CD4-positive, alpha-beta T cell treated with Interleukin-4 for 1 hour (primary cell): ENCODE data around the gene ZNF213.
"Not testable (repeated sequence)": the region's sequence is repeated elsewhere in the genome, so short reads cannot be mapped to it uniquely, and the experiment has no call there.

Source experiments
- DNase-seq, 2 donors: peaks; one replicate each; pipeline ENCODE4 v3.0.0-alpha.2; 2020 to 2022

The ZNF213 gene

DNA sequence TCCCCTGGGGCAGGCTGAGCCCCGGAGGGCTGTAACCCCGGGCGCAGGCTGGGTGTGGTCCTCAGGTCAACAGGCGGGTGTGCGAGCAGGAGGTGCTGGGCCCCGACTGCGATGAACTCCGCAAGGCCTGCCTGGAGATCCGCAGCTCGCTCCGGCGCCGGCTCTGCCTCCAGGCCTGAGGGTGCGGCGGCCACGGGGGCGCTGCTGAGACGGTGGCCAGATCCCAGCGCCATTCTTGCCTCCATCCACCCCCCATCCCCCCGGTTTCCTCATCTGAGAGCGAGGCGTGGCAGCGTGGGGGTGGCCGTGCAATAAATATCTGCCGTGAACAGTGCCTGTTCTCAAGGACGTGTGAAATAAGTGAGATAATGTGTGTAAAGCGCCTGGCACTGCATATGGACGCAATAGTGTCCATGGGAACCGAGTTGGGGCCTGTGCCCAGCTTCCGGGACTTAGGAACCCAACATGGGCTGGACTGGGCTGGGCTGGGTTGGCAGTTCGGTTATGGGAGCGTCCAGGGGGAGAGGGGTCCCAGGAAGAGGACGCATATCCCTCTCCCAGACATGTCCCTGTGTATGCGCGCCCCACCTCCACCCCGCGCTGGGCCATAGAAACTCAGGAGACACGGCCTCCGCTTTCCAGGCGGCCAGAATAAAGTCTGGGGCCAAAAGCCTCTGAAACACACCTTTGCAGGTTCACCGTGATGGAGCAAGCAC lies 15.0 kb downstream of the ZNF213 start:
- peak; percentile 54 to 56 for DNase-seq

DNA sequence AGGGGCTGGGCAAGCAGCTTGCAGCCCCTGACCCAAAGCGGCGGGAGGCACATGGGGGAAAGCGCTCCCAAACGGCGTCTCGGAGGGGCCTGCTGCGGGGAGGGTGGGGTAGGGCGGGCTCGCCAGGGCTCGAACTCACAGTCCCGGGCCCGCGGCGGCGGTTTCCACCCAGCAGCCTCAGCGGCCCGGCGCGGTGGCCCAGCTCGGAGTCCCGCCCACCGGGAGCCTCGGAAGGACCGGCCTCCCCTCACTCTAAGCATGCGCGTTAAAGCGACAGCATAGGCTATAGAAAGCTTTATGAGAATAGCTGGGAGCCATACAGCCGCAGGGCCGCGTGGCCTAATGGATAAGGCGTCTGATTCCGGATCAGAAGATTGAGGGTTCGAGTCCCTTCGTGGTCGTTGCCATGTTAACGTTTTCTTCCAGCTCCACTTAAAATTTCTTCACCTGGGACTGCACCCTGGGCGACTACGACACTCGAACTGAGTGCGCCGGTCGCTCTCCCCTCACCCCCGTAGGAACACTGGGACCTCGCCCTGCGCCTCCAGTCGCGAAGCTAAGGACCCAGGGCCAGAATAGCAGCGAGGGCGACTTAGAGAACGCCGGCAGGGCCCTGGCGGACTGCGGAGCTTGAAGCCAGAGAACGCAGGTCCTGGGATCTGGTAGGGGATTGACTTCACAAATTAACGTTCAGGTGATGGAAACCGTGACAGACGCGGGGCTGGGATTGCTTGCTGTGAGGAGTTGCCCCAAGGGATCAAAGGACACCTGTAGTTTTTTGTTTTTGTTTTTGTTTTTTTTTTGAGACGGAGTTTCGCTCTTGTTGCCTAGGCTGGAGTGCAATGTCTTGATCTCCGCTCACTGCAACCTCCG lies 15.8 kb downstream of the ZNF213 start:
- DNase-seq: peak; percentile 97 to 99

DNA sequence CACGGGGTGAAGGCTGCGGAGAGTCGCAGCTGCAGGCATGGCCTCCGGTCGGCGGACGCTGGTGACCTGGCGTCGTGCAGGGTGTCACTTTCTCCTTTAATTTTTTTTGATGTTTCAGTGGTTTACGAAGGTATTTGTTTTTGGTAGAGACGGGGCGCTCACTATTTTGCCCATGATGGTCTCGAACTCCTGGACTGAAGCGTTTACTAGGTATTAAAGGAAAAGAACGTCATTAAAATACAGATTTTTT lies 17.1 kb downstream of the ZNF213 start:
- DNase-seq: peak in 1 of 2 donors; percentile 63

DNA sequence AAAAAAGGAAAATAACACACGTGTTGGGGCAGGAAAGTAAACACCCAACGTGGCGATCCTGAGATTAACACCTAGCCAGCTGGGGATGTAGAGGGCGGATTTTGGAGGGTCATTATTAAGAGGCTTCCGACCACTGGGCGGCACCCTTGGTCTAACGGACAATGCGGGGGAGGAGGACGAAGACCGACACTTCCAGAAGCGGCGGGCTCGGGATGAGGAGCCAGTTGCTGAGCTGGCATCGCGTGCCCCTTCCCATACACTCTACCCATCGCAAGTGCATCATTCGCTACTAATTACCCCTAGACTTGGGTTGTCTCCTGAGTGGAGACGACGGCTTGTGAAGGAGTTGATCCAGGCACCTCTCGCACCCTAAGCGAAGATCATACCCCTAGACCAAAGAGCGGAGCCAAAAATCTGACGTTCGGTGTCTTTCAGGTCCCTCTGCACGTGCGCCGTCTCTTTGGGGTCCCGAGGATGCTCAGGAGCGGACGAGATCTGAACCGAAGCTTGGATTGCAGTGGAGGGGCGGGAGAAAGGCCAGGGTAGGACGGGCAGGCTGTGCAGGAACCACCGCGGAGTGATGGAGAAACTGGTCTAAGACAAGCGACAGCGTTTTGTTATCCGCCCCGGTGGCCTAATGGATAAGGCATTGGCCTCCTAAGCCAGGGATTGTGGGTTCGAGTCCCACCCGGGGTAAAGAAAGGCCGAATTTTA lies 17.6 kb downstream of the ZNF213 start:
- peak; percentile 86 to 88 for DNase-seq

DNA sequence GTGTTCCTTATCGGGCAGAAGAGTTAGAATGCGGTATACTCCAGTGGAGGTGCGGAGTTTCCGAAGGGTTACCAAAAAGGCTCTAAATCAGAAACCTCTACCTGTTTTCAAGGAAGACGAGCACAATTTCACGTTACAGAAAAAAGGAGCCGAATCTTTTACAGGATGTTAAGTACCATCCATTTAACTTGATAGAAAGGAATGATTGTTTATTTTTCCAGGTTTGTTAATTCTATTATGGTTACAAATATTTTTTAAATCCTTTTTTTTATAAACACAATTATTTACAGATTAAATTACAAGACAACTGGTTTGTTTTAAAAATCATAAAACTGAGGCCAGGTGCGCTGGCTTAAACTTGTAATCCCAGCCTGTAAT lies 18.2 kb downstream of the ZNF213 start:
- no peak for DNase-seq

- no peak for DNase-seq
Measured at GRCh38 chr16:3155181-3155580, 20.4 kb downstream of the ZNF213 start.

- no peak for DNase-seq
Measured at GRCh38 chr16:3155972-3156371, 21.1 kb downstream of the ZNF213 start.

DNA sequence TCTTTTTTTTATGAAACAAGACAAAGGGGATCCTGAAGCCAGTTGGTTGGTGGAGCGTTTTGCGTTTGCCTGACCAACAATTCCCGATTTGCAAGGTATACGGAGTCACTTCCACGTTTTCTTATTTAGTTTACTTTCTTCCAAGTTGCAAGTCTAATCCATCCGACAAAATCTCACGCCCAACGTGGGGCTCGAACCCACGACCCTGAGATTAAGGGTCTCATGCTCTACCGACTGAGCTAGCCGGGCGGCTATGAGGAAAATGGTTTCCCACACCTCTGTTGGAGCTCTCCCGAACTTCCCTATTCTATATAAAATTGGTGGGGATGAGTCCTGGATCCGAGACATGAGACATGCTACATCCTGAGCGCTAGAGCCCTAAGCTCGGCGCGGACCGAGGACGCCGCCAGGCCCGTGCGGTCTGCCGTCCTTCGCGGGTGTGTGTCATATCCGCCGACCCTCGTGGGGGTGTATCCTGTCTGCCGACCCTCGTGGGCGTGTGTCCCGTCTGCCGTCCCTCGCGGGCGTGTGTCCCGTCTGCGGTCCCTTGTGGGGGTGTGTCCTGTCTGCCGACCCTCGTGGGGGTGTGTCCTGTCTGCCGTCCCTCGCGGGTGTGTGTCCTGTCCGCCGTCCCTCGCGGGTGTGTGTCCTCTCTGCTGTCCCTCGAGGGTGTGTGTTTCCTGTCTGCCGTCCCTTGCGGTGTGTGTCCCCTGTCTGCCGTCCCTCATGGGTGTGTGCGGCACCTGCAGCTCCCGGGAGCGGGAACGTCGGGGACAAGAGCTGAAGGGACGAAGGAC lies 22.6 kb downstream of the ZNF213 start:
- peak; percentile 70 to 79 for DNase-seq

DNA sequence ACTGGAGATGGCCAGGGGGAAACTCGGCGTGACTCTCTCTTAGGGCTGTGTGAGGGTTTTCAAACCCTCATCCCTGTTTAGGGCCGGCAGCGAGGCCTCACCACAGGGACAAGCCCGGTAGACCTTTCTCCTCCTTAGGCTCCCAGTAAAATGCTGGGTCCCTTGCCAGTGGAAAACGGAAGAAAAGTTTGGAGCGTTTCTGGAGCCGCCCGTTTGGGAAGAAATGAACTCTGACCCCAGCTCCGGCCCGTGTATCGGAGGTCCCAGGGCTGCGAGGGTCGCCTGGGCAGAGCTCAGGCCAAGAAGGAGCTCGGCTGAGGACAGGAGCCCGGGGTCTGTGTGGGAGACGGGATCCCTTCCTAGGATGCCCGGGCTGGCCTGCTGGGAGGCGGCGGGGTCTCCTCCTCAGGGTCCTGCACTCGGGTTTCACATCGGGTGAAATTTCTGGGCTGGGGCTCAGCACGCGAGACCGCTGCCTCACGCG lies 23.2 kb downstream of the ZNF213 start:
- no peak for DNase-seq

DNA sequence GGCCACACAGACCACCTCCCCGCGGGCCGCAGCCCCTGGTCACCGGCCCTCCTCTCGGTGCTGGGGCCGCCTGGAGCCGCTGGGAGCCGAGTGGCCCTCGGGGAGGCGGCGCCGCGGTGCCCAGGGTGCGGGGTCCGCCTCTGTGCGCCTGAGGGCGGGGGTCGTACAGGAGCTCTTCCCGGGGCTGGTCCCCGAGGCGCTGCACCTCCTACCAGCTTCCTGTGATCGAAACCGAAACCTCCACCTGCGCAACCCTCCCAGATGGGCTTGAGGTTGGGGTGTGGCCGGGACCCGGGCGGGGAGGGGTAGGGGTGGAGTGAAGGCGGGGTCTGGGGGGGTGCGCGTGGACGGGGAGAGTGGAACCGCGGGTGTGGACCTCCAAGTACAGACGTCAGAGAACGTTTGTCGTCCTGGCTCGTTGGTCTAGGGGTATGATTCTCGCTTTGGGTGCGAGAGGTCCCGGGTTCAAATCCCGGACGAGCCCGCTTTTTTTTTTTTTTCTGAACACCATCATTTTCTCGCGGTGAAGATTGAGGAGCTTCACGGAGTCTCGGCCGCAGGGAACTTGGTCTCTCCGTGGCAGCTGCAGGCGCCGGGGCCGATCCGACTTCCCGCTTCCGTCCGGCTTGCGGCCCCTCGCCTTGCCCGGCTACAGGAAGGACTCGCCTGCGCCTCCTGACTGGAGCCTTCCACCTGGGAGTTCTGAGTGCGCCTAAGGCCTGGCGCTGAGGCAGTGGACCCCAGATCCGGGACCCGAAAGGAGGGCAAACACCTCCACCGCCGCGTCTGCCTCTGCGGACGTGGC lies 23.9 kb downstream of the ZNF213 start:
- peak; percentile 92 to 97 for DNase-seq

DNA sequence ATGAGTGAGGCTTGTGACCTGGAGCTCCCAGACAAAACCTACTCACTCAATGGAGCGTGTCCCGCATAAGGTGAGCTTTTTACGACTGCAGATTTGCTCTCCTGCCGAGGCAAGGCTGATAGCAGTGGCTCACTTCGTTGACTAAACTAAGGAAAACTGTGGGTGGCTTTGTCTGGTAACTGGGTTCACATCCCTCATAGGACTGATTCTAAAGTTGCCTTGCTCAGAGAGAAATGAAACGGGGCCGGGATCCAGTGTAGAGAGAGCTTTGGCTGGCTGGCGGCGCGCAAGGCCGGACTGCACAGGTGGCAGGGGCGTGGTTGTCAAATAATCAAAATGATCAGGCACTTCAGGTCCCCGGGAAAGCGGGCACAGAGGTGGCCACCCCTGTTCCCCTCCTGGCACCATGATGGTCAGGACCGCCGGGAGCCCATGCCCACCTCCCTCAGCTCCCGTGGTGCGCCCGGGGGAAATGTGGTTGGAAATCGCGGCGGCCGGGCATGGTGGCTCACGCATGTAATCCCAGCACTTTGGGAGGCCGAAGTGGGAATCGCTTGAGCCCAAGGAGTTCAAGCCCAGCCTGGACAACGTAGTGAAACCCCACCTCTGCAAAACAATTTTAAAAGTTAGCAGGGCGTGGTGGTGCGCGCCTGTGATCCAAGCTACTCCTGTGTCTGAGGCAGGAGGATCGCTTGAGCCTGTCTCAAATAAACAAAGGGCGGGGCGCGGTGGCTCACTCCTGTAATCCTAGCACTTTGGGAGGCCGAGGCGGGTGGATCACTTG lies 26.6 kb downstream of the ZNF213 start:
- DNase-seq: no peak

DNA sequence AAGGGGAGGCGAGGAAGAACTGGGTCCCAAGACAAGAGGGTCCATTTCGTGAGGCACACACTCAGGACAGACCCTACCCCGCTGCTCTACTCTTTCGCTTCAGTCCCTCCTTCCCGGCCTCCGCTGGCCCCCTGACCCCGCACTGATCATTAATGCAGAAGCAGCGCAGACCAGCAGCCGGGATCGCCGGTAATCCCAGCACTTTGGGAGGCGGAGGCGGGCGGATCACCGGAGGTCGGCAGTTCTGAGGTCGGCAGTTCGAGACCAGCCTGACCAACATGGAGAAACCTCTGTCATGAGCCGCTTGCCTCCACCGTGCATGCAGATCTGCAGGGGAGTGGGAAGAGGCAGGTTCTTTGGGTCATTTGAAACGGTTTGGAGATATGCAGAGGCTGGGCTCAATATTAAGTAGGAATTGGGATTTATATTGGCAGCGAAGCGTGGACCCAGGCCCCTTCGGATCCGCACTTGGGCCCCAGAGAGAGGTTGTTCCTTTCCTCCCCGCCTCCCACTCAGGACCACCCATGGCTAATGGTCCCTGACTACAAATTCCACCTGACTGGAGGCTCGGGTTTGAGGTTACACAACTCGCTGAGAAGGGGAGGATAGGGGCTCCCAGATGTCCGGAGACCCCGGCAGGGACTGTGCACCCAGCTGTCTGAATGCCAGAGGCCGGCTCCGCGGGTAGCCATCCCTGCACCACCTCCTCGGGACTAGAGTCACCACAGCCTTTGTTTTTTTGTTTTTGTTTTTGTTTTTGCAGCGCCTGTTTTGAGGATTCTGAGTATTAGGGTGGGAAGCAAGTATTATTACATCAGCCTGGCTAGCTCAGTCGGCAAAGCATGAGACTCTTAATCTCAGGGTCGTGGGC lies 29.5 kb downstream of the ZNF213 start:
- no peak for DNase-seq

DNA sequence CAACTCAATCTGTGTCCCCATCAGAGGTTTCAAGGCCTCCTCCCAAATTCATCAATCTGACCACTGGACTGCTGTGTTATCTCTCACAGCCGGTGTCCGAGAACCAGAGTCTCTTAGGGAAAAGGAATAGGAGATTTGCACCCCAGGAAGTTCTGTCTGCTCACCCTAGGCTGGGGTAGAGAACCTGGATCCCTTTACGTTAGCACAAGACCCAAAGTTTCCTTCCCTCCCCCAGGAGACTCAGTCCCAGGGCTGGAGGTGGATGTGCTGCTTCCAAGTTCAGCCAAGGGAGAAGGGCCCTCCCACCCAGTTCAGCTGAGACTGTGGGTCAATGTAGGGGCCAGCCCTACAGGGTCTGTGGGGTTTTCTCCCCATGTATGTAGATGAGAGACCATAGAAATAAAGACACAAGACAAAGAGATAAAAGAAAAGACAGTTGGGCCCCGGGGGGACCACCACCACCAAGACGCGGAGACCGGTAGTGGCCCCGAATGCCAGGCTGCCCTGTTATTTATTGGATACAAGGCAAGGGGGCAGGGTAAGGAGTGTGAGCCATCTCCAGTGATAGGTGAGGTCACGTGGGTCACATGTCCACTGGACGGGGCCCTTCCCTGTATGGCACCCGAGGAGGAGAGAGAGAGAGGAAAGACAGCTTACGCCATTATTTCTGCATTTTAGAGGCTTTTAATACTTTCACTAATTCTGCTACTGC lies 30.4 kb downstream of the ZNF213 start:
- no peak for DNase-seq

DNA sequence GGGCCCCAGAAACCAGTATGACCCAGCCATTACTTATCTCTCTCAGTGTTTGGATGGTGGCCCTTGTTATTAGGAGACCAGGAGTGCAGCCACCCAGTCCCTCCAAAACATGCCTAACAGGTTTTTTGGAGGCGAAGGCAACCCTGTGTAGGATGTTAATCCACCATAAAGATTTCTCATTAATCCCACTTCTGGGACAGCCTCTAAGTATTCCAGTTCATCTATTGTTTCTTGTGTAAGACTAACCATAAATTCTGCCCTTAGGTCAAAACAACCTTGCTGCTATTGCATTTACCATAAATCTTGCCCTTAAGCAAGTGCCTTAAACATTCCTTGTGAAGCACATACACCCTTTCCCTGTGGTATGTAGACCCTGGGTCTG lies 31.7 kb downstream of the ZNF213 start:
- DNase-seq: no peak

- not testable (repeated sequence) for DNase-seq
Measured at GRCh38 chr16:3168729-3169128, 33.9 kb downstream of the ZNF213 start.

- no peak for DNase-seq
Measured at GRCh38 chr16:3170440-3171180, 35.8 kb downstream of the ZNF213 start.

- DNase-seq: peak in 1 of 2 donors; percentile 32
Measured at GRCh38 chr16:3171181-3171854, 36.5 kb downstream of the ZNF213 start.
